CD4-positive, alpha-beta T cell treated with Interleukin-6 for 4 hours (primary cell): ENCODE data around the gene RAD51C.
A peak's percentile ranks its signal among the peaks of the same experiment; 100 is the strongest.
"Not testable (repeated sequence)": the region's sequence is repeated elsewhere in the genome, so short reads cannot be mapped to it uniquely, and the experiment has no call there.

ENCODE experiments used
- DNase-seq: peaks from one replicate; pipeline ENCODE4 v3.0.0-alpha.2; 2020; ENCODE audit warnings: mixed read lengths

RAD51C gene

GRCh38 chr17:58747674-58748073, 55.3 kb downstream of the RAD51C start:
- no peak for DNase-seq

- not testable (repeated sequence) for DNase-seq
Observed at GRCh38 chr17:58749627-58750026, 57.2 kb downstream of the RAD51C start.

DNA sequence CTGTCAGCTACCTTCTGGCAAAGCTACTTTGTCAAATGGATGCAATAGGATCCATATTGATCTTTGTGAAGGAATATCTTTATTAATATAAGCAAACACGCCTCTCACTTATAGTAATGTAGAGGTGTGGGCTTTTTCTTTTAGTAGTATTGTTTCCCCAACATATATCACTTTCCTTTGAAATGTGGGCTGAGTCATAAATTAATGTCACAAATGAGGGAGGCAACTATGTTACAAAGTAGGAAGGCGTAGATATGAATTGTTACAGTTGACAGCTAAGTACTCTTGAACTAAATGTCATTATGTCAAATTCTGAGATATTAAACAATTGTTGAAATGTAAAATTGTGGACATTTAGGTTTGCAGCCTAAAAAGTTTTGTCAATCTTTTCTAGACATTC, 60.6 kb downstream of the RAD51C start:
- DNase-seq, result no peak

DNA sequence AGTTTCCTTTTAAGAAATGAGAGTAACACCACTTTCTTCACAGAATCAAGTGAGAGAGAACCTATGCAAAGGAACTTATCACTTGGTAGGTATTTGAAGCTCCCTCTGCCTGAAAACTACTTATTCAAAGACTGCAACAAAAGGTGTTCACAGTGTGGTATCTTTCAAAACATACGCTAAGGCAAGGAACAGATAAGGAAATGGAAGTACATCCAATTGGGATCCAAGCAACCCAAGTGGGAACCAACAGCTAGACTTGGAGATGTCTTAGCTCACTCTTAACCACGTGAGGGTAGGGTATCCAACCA, 62.8 kb downstream of the RAD51C start:
- no peak for DNase-seq

DNA sequence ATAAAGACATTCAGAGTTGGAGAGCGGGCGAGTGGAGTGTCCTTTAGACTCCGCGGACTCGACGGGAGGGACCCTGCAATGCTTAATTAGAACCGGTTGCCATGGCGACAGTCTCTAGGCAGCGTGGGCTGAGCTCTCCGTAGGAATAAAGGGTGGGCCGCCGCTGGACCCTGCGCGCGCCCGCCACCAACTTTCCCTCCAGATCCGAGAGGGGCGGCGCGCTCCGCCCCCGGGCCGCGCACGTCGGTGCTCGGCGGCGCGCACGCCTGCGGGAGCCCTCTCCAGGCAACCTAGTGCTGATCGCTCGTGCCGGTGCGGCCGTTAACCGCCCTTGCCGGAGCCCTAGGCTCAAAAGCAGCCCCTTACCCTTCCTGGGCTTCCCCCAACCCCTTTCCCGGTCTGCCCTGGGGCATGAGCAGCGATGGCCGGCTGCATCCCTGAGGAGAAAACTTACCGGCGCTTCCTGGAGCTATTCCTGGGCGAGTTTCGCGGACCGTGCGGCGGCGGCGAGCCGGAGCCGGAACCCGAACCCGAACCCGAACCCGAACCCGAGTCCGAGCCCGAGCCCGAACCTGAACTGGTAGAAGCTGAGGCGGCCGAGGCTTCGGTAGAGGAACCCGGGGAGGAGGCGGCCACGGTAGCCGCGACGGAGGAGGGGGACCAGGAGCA, 63.3 kb downstream of the RAD51C start, which contains the start of gene PPM1E:
Gene PPM1E, plus strand, starts transcription at position 278 of the 669 bp plus-strand sequence.
- peak; percentile 33 for DNase-seq

DNA sequence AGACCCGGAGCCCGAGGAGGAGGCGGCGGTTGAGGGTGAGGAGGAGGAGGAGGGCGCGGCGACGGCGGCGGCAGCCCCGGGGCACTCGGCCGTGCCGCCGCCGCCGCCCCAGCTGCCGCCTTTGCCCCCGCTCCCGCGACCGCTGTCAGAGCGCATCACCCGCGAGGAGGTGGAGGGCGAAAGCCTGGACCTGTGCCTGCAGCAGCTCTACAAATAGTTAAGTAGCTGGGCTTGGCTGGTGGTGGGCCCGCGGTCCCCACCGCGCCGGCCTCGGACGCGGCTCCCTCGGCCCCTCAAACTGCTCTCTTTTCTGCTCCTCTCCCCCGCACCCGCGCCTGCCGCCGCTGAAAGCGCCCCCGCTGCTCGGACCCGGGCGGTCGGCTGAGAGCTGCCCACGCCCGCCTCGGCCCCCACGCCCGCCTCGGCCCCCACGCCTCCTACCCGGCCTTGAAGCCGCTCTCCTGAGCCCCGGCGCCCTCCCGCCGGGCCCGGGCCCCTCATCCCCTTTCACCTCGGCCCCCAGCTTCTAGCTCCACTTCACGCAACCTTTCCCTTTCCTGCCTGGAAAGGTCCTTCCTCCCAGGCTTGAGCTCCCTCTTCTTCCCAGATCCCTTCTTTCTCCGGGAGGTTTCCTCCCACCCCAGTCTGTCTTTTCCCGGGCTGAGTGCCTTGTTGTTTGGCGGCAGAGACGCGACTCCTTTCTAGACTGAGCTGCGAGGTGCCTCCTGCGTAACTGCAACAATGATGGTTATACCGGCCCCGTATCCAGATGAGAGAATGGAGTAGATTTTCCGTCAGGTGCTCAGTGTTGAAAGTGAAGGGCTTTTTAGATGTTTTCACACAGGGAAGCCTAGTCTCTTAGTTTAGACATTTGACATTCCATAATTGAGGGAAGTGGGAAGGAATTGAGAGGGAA, 64.1 kb downstream of the RAD51C start:
- peak; percentile 7 for DNase-seq

DNA sequence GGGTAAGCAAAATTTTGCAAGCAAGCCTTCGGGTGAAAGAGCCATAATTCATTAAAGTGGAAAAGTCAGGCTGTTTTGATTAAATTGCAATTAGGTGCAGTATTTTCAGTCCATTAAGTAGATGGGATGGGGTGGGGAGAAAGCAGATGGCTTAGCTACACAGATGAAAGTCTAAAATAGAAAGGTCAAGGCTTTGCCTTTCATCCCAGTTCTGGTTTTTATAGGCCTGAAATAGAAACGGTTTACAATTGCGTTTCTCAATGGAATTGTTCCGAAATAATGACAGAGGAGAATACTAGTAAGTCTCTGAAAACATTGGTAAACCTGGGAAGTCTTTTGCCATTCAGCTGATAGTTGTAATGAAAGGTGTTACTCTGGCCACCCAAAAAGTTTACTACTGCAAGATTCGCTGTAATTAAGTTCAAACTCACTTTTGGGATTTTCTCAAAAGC, 64.8 kb downstream of the RAD51C start:
- DNase-seq, result no peak

- DNase-seq, result no peak
Observed at GRCh38 chr17:58758890-58759289, 66.5 kb downstream of the RAD51C start.

DNA sequence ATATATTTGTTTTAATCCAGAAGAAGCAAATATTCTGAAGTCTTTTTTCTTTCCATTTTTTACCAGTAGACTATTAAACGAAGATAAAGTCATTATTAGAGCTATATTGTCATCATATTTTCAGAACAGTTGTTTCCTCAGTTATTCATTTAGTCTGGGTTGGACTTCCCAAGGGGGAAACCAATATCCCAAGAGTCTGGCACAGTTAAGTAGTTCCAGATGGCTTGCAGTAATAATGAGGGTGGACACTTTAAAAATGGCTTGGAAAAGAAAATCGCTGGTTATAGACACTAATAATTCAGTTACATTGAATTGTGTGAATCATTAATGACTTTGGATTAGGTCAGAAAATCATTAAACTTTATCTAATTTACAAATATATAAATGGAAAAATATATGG, 67.1 kb downstream of the RAD51C start:
- no peak for DNase-seq

- no peak for DNase-seq
Observed at GRCh38 chr17:58760248-58760647, 67.8 kb downstream of the RAD51C start.

DNA sequence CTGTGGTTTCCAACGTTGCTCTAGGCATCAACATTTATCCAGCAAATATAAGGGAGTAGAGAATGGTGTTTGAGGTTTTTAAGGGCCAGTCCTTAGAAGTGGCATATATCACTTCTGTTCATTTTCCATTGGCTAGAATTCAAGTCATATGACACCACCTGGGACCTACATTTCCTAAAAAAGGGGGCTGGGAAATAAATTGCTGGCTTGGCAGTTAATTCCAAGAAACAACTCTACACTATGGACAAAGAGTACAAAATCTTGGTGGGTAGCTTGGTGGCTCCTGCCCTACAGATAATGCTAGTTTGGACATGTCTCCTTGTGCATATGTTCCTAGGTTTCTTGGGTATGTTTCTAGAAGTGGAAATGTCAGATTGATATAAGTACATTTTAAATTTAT, 70.9 kb downstream of the RAD51C start:
- no peak for DNase-seq

DNA sequence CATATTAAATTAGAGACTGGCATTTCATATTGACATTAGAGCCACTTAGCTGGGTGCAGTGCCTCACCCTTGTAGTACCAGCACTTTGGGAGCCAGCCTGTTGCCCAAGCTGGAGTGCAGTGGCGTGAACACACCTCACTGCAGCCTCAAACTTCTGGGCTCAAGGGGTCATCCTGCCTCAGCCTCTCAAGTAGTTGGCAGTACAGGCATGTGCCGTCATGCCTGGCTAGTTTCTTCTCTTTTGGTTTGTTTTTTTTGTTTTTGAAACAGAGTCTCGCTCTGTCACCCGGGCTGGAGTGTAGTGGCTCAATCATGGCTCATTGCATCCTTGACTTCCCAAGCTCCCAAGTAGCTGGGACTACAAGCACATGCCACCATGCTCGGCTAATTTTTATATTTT, 72.0 kb downstream of the RAD51C start:
- DNase-seq, result no peak

GRCh38 chr17:58778482-58778881, 86.1 kb downstream of the RAD51C start:
- DNase-seq, result not testable (repeated sequence)

DNA sequence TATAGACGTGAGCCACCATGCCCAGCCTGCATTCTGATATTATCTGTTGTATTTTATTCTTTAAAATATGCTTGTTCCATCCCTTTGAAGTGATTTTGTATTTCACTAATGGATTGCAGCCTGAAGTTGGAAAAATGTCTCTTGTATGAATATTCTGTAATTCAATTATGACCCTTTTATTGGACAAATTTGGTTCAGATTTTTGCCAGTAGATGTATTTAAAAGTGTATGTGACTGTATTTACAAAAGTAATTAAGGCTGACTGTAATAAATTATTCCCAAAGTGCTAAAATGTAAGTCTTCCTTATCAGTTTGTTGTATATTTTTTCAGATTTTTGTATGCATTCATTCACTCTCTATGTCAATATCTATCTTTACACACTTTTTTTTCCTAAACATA, 87.0 kb downstream of the RAD51C start:
- no peak for DNase-seq

DNA sequence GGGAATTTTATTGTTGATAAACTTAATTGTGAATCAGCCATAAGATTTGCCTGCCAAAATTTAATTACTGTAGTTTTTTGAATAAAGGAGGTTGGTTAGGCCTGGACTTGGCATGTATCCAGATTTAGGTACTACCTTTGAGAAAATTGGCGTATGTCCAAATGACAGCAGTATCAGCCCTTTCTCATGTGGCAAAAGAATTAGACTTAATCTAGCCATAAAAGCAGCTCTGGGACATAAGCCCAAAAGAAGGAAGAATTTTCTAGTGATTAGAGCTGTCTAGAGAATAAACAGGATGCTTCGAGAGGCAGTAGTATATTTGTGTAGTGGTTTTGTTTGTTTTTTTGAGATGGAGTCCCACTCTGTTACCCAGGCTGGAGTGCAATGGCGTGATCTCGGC, 91.0 kb downstream of the RAD51C start:
- DNase-seq, result no peak

- DNase-seq, result no peak
Observed at GRCh38 chr17:58785097-58785496, 92.7 kb downstream of the RAD51C start.
